ENCODE results near the gene DALRD3. TPM values are rescaled to one million over a fixed set of nuclear protein-coding genes. Genes with fewer than 3 reads are reported as not detected.

DALRD3 gene
- 28.2 and 28.7 TPM in 2 replicates for total RNA-seq
- long read RNA-seq, transcript DALRD3-202 (12 exons, 1,739 nt), result major isoform, 7 of 16 reads
- long read RNA-seq, partial matches to known transcripts, result 4 of 16 reads
- long read RNA-seq, other reads (novel, unspliced or antisense), result 3 of 16 reads

- Mint-ChIP-seq H3K4me3 (peak within 1 kb of the TSS; percentile 98), H3K27me3 (ENCODE audit: low read depth) (peaks cover 6% of the 10 kb centered on the region), H3K27ac (ENCODE audit: unreplicated experiment) (peak within 1 kb of the TSS; percentile 62), H3K9me3 (no peaks in the 10 kb centered on the region), H3K4me1 (peaks cover 33% of the 10 kb centered on the region), H3K36me3 (ENCODE audit: low read depth) (peaks cover 11% of the 10 kb centered on the region)
- peak; percentile 41 for DNase-seq (ENCODE audit: low read depth, low spot score)
- no peak for TF ChIP-seq CTCF (conservative IDR thresholded peaks at IDR 0.05)
Observed at GRCh38 chr3:49017971-49018706, at the start of gene DALRD3. TSS of gene DALRD3 (minus strand) at chr3:49018580. CDS start at chr3:49018564, 16 bp downstream.

- TF ChIP-seq CTCF (conservative IDR thresholded peaks at IDR 0.05), result no peak
- H3K9me3 Mint-ChIP-seq, result no peaks in the 10 kb centered on the region
- H3K4me1 Mint-ChIP-seq, result no peaks in the 10 kb centered on the region
- H3K36me3 Mint-ChIP-seq (ENCODE audit: low read depth), result peaks cover 30% of the 10 kb centered on the region
- H3K27ac Mint-ChIP-seq (ENCODE audit: unreplicated experiment), result no peak overlapping the region
- no peaks in the 10 kb centered on the region for H3K27me3 Mint-ChIP-seq (ENCODE audit: low read depth)
- DNase-seq (ENCODE audit: low read depth, low spot score), result no peak
- no peak overlapping the region for H3K4me3 Mint-ChIP-seq
Observed at GRCh38 chr3:49058011-49058410, 39.6 kb upstream of the DALRD3 start.

GRCh38 chr3:49057268-49057667, 38.9 kb upstream of the DALRD3 start:
- Mint-ChIP-seq H3K9me3 (no peaks in the 10 kb centered on the region), H3K4me3 (no peak overlapping the region), H3K4me1 (no peaks in the 10 kb centered on the region), H3K36me3 (ENCODE audit: low read depth) (peaks cover 33% of the 10 kb centered on the region), H3K27ac (ENCODE audit: unreplicated experiment) (no peak overlapping the region), H3K27me3 (ENCODE audit: low read depth) (no peaks in the 10 kb centered on the region)
- no peak for DNase-seq (ENCODE audit: low read depth, low spot score)
- TF ChIP-seq CTCF (conservative IDR thresholded peaks at IDR 0.05), result no peak

GRCh38 chr3:49054344-49054862, 36.0 kb upstream of the DALRD3 start:
- no peak for TF ChIP-seq CTCF (conservative IDR thresholded peaks at IDR 0.05)
- Mint-ChIP-seq H3K36me3 (ENCODE audit: low read depth) (peaks cover 36% of the 10 kb centered on the region), H3K4me3 (no peak overlapping the region), H3K4me1 (no peaks in the 10 kb centered on the region), H3K27ac (ENCODE audit: unreplicated experiment) (no peak overlapping the region), H3K27me3 (ENCODE audit: low read depth) (no peaks in the 10 kb centered on the region), H3K9me3 (no peaks in the 10 kb centered on the region)
- DNase-seq (ENCODE audit: low read depth, low spot score), result no peak

- no peaks in the 10 kb centered on the region for H3K9me3 Mint-ChIP-seq
- no peaks in the 10 kb centered on the region for H3K4me1 Mint-ChIP-seq
- H3K36me3 Mint-ChIP-seq (ENCODE audit: low read depth), result peaks cover 36% of the 10 kb centered on the region
- no peak for DNase-seq (ENCODE audit: low read depth, low spot score)
- no peaks in the 10 kb centered on the region for H3K27me3 Mint-ChIP-seq (ENCODE audit: low read depth)
- no peak for TF ChIP-seq CTCF (conservative IDR thresholded peaks at IDR 0.05)
- H3K4me3 Mint-ChIP-seq, result no peak overlapping the region
- no peak overlapping the region for H3K27ac Mint-ChIP-seq (ENCODE audit: unreplicated experiment)
Observed at GRCh38 chr3:49053543-49053942, 35.2 kb upstream of the DALRD3 start.
